G401 (cell line): Measurements from ENCODE around the gene ITPRIPL1. TPM values are rescaled to one million over a fixed set of nuclear protein-coding genes. Genes with fewer than 3 reads are reported as not detected.
"Not testable (repeated sequence)": the region's sequence is repeated elsewhere in the genome, so short reads cannot be mapped to it uniquely, and the experiment has no call there.

Source experiments
- DNase-seq: peaks from one replicate; pipeline ENCODE4 v3.0.0-alpha.2; 2015; ENCODE audit warnings: low spot score
- in situ Hi-C: cut with HindIII; loops from 2 replicates; pipeline ENCODE4 v1.10.0; 2016; ENCODE audit warnings: low sequenced_read_pairs, mixed read lengths
- total RNA-seq: library from RNA; depleted of rRNA; stranded (reverse); fragments of >200 nt; shearing (Covaris generic); gene quantifications from 2 replicates; pipeline ENCODE4 v1.2.3, GENCODE V29; 2014; rRNA removed

ITPRIPL1 gene, protein sequence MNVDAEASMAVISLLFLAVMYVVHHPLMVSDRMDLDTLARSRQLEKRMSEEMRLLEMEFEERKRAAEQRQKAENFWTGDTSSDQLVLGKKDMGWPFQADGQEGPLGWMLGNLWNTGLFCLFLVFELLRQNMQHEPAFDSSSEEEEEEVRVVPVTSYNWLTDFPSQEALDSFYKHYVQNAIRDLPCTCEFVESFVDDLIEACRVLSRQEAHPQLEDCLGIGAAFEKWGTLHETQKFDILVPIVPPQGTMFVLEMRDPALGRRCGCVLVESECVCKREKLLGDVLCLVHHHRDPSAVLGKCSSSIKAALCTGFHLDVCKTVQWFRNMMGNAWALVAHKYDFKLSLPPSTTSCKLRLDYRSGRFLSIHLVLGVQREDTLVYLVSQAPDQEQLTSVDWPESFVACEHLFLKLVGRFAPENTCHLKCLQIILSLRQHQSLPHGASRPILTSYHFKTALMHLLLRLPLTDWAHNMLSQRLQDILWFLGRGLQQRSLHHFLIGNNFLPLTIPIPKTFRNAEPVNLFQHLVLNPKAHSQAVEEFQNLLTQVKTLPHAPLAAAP
- 26.8 and 32.3 TPM in 2 replicates for total RNA-seq

GRCh38 chr2:96325041-96325883, at the start of gene ITPRIPL1:
TSS of gene ITPRIPL1 (plus strand) at chr2:96325317. CDS start at chr2:96325840, 523 bp downstream.
- DNase-seq, result peak; percentile 57
- in situ Hi-C loops, result no loop called here

DNA sequence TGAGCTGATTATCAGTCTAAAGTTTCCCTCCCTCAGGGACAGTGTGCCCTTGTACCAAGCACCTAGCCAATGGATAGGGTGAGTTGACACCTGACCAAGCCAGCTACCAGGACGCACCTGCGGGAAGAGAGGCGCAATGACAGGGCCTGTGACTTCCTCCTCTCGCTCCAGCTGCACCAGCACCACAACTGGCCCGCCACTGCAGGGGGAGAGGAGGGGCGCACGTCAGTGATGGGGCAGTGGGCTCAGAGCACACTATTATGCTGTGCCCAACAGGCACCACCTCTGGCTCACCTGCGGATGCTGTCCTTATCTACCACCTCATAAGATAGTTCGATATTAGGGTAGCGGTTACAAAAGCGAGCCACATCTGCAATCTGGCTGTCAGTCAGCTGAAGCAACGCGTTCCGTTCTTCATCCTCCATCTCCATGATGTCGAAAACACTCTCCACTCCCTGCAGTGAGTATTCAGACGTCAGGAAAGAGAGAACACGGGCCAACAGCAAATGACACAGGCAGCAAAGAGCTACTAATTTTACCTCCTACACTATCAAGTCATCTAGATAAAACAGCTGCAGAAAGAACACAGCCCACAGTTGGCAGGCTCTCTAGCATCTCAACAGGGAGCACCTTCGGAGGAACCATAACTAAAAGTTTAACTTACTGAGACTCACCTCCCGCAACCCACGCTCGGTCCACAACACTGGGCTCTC, 48.2 kb upstream of the ITPRIPL1 start:
- in situ Hi-C loops, result no loop called here
- no peak for DNase-seq

- in situ Hi-C loops, result no loop called here
- no peak for DNase-seq
These were observed 37.8 kb upstream of the ITPRIPL1 start for GRCh38 chr2:96287273-96287856.

- in situ Hi-C loops, result no loop called here
- DNase-seq, result no peak
These were observed 33.4 kb upstream of the ITPRIPL1 start for GRCh38 chr2:96291751-96292150.

GRCh38 chr2:96294271-96294670, 30.8 kb upstream of the ITPRIPL1 start:
- in situ Hi-C loops, result not testable (repeated sequence)

GRCh38 chr2:96296925-96297324, 28.2 kb upstream of the ITPRIPL1 start:
- in situ Hi-C loops, result no loop called here
- no peak for DNase-seq

More at GRCh38 chr2:96294271-96294670, 30.8 kb upstream of the ITPRIPL1 start:
- DNase-seq, result not testable (repeated sequence)

DNA sequence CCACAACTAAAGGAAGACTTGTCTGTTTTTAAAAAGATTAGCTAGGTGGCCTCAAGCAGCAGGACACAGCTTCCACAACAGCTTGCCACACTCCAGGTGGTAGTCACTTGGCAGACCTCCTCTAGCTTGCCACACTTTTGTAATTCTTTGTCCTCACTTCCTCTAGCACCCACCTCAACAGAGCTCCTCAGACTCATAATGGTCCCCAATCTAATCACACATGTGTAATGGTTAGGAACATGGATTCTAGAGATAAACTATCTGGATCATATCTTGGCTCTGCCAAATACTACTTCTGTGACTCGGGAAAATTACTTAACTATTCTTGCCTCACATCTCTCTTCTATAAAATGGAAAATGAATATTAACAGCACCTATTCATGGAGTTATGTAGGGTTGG, 23.3 kb upstream of the ITPRIPL1 start:
- peak; percentile 20 for DNase-seq

DNA sequence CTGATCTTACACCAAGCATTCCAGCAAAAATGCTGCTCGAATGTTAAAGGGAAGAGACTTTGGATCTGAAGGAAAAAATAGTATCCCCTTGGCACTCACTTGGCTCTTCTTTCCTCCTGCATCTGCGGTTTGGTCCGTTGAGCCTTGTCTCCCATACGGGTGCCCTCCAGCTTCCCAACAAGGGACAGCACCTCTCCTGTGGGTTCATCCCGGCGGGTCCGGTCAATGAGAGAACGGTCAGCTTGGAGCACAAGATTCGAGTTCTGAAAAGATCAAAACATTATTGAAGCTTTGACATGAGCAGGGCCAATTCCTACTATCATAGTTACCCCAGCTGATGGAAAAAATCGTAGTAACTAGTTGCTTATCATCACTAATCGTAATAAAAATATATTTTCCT, 20.5 kb upstream of the ITPRIPL1 start:
- in situ Hi-C loops, result no loop called here
- DNase-seq, result no peak

More for the DNA sequence above, 23.3 kb upstream of the ITPRIPL1 start:
- in situ Hi-C loops, result no loop called here

DNA sequence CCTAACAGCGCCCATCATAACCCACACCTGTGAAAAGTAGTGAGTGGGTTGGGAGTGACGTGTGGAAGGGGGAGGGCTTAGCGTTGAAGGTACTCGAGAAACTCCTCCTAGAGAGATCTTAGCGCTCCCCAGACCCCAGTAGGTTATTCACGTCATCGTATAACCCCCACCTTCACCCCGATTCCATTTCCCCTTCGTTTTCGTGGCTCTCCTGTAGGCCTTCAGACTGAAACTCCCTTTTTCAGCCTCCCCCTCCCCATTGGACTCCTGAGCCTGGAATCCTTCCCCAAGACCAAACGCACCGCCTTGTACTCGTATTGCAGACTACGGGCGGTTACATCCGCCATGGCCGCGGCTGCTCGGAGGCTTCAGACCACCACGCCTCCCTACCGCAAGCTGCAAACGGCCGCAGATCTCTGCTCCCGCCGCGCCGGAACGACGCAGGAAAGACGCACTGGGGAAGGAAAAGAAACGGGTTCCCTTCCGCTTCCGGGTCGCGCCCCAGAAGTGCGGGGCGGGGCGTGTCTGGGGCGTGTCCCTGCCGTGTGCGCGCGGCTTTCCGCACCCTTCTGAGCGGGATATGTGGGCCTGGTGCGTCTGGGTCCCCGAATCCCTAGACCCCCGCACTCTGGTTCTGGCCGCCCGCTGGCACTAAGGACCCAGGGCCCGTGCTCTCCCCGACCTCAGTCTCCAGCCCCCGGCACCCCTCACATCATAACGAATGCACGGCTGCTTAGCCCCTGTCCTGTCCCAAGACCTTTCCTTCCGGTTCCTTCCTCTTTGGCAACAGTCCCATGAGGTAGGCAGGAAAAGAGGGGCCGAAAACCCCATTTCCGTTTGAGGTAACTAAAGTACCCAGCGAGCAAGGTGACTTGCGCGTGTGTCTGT, 19.8 kb upstream of the ITPRIPL1 start, which contains the start of gene SNRNP200:
Gene SNRNP200, minus strand, starts transcription at position 456 of the 888 bp plus-strand sequence. Its CDS starts 109 bp downstream, at position 347.
- in situ Hi-C loops, result no loop called here
- peak; percentile 91 for DNase-seq

GRCh38 chr2:96305979-96306308, 19.2 kb upstream of the ITPRIPL1 start:
- in situ Hi-C loops, result no loop called here
- DNase-seq, result no peak

GRCh38 chr2:96306370-96306769, 18.7 kb upstream of the ITPRIPL1 start:
- no peak for DNase-seq
- in situ Hi-C loops, result no loop called here

GRCh38 chr2:96308248-96308647, 16.9 kb upstream of the ITPRIPL1 start:
- in situ Hi-C loops, result no loop called here
- DNase-seq, result no peak

GRCh38 chr2:96315005-96315399, 10.1 kb upstream of the ITPRIPL1 start:
- no peak for DNase-seq
- in situ Hi-C loops, result no loop called here

DNA sequence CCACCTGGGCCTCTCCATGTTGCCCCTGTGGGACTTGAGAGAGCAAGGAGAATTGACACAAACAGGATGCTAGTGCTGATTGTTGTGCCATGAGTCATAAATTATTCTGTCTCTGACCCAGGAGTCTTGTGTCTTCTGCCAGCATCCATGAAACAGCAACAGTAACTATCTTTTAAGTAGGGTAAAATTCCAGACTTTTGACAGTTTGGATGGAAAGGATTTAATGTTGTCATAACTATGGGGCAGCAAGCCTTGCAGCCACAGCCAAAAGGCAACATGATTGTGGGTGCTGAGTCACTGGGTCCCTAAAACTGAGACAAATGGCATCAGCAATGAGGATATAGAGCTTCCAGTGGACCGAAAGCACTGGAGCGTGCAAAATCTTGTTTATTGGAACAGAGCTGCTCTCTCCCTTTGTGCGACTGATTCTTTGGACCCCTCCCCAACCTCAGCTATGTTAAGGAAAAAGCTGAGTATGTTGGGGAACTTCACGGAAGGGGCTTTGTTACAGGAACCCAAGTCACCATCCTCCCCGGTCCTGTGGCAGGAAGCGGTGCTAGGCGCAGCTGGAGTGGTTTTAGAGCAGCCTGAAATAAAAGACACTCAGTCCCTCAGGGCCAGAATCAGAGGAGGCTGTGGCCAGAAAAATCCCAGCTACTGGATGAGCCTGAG, 9.6 kb upstream of the ITPRIPL1 start:
- in situ Hi-C loops, result no loop called here
- no peak for DNase-seq

DNA sequence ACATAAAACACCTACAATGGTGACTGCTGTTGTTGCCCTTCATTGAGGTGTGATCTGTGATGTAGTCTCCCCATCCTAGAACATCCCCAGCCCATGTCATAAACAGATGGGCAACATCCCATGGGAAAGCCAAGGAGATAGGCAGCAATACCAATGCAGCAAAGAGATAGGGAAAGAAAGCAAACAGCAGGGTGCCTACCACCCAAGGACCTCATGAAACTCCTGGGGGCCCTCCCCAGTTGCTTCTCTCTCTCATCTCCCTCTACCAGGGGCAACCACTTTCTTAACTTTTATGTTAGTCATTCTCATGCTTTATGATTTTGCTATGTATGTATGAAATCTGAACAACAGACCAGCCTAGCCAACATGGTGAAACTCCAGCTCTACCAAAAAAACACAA, 8.1 kb upstream of the ITPRIPL1 start:
- DNase-seq, result no peak
- in situ Hi-C loops, result no loop called here

DNA sequence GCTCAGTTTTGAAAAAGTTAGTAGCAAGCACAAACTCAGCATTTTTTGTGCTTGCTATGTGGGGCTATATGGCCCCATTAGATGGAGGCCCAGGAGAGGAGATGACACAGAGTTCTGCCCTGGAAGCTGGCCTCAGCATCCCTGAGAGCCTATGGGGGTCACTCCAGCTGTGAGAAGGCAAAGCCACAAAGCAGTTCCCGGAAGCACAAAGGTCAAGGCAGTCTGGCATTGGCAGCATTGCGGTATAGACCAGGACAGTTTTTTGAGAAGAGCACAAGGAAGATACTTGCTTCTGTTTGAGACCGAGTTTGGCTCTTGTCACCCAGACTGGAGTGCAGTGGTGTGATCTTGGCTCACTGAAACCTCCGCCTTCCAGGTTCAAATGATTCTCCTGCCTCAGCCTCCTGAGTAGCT, 7.5 kb upstream of the ITPRIPL1 start:
- DNase-seq, result no peak
- in situ Hi-C loops, result no loop called here

DNA sequence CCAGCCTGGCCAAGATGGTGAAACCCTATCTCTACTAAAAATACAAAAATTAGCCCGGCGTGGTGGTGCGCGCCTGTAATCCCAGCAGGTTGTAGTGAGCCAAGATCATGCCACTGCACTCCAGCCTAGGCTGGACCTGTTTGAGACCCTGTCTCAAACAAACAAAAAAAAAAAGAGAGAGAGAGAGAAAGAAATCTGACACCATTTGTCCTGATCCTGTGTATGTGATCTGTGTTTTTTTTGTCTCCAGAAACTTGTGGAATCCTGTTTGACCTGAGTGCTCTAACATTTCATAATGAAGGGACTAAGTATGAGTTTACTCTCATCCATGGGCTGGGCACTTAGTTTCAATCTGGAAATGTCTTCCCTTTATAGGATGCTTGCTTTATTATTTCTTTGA, 6.4 kb upstream of the ITPRIPL1 start:
- DNase-seq, result no peak
- in situ Hi-C loops, result no loop called here
